RWPE1 (cell line): Measurements from ENCODE around the gene SMIM24.

Experiments used
- CTCF ChIA-PET: fragments of 350-600 bp; sonication (Branson Sonifier 250); formaldehyde crosslinking; extraction: SDS; loops from one replicate; lab custom pipeline; 2021; lab: Yijun Ruan, JAX
- POLR2A ChIA-PET: fragments of 400-600 bp; formaldehyde crosslinking; extraction: SDS; loops from one replicate; lab custom pipeline; 2020; ENCODE audit warnings: antibody characterized with exemption; ENCODE audit not compliant: low non-redundant PET; lab: Yijun Ruan, JAX
- DNase-seq: peaks from one replicate; pipeline ENCODE4 v3.0.0; 2012; ENCODE audit warnings: low spot score
- H3K27ac ChIP-seq: fragments of 450-650 bp; 2 replicates; pipeline ENCODE4 v1.5.1; 2017
- CTCF ChIP-seq: fragments of 450-650 bp; conservative IDR thresholded peaks from 2 replicates; pipeline ENCODE4 v1.5.1; 2017; ENCODE audit warnings: low read depth, mild to moderate bottlenecking

The SMIM24 gene

GRCh38 chr19:3462991-3463713, 17.2 kb downstream of the SMIM24 start:
- CTCF ChIA-PET = no interaction called here
- POLR2A ChIA-PET = no interaction called here

GRCh38 chr19:3459965-3460582, 20.3 kb downstream of the SMIM24 start:
- CTCF ChIA-PET = interaction anchor here (0.6 kb wide), 1 partner anchor 116 kb away, joined by 4 read pairs; no protein-coding TSS in a partner anchor
- POLR2A ChIA-PET = no interaction called here
- peak overlapping the region; percentile 67 for H3K27ac ChIP-seq
- DNase-seq = no peak
- TF ChIP-seq CTCF = no peak

More at GRCh38 chr19:3462991-3463713, 17.2 kb downstream of the SMIM24 start:
- DNase-seq = no peak
- no peak for TF ChIP-seq CTCF
- H3K27ac ChIP-seq = peak overlapping the region; percentile 67; the same call in 1 of the 2 replicates

- ChIA-PET POLR2A (no interaction called here), CTCF (interaction anchor here (0.7 kb wide), 1 partner anchor 13 kb away, joined by 4 read pairs; no protein-coding TSS in a partner anchor)
- TF ChIP-seq CTCF = no peak
- H3K27ac ChIP-seq = peak overlapping the region; percentile 67
- peak; percentile 41 for DNase-seq
These were observed 21.0 kb downstream of the SMIM24 start for GRCh38 chr19:3459089-3459881.

- ChIA-PET POLR2A (no interaction called here), CTCF (interaction anchor here (0.7 kb wide), 1 partner anchor 14 kb away, joined by 4 read pairs; no protein-coding TSS in a partner anchor)
These were observed 21.9 kb downstream of the SMIM24 start for GRCh38 chr19:3458229-3459088.

GRCh38 chr19:3457528-3458228, 22.6 kb downstream of the SMIM24 start:
- TF ChIP-seq CTCF = no peak
- no peak for DNase-seq
- H3K27ac ChIP-seq = peak overlapping the region; percentile 67
- CTCF ChIA-PET = no interaction called here
- POLR2A ChIA-PET = no interaction called here

More at GRCh38 chr19:3458229-3459088, 21.9 kb downstream of the SMIM24 start:
- DNase-seq = no peak
- peak overlapping the region; percentile 67 for H3K27ac ChIP-seq
- TF ChIP-seq CTCF = no peak
